ENCODE results near the gene SCFD2.

DNA sequence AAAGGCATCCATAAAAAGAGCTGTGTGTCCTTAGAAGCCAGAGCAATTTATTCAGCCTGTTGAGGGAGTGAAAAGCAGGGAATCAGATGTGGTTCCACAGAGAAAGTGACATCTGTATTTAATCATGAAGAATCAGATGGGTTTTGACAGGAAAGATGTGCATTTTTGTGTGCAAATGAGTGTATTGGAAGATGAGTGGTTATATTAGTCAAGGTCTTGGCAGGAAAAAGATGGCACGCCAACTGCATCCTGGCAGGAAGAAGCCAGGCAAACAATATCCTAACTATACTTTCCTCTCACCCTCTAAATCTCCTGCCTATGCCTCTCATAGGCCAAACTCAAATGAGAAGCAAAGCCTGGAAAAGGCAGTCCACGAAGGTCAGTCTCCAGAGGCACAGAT, 59.1 kb downstream of the SCFD2 start:
- TF ChIP-seq CTCF (conservative IDR thresholded peaks at IDR 0.05; ENCODE audit: low read depth, low read length) (no peak), EZH2 (IDR thresholded peaks at IDR 0.05; ENCODE audit: low read length, unreplicated experiment) (no peak), EZH2phosphoT487 (IDR thresholded peaks at IDR 0.05; ENCODE audit: borderline replicate concordance, low read length) (no peak)

Measured in PC-3 (cell line).